C4-2B (cell line): ENCODE data around the gene PANK3.

Source experiments
- ZFX ChIP-seq: fragments of 450-650 bp; IDR thresholded peaks from 2 replicates; pipeline ENCODE4 v1.6.1; 2017
- TF ChIP-seq, protein P1 (sequence below): fragments of 450-650 bp; conservative IDR thresholded peaks from 2 replicates; pipeline ENCODE4 v1.5.1; 2017; ENCODE audit warnings: mild to moderate bottlenecking

DNA sequence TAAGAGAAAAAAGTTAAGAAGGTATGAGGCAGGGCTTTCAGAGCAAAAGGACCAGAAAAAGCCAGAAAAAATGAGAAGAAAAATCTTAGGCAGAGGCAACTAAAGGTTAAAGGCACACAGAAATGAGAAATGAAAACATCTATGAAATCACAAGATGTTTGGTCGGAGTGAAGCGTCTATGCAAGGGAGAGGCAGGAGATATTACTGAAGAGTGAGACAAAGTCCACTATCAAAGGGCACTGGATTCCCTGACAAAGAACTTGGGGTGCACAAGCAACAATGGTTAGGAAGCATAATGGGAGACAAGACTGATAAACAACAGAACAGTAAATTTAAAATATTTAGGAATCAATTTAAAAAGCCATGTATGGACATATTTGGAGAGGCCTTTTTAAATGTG, 16.9 kb downstream of the PANK3 start:
- TF ChIP-seq, protein P1, sequence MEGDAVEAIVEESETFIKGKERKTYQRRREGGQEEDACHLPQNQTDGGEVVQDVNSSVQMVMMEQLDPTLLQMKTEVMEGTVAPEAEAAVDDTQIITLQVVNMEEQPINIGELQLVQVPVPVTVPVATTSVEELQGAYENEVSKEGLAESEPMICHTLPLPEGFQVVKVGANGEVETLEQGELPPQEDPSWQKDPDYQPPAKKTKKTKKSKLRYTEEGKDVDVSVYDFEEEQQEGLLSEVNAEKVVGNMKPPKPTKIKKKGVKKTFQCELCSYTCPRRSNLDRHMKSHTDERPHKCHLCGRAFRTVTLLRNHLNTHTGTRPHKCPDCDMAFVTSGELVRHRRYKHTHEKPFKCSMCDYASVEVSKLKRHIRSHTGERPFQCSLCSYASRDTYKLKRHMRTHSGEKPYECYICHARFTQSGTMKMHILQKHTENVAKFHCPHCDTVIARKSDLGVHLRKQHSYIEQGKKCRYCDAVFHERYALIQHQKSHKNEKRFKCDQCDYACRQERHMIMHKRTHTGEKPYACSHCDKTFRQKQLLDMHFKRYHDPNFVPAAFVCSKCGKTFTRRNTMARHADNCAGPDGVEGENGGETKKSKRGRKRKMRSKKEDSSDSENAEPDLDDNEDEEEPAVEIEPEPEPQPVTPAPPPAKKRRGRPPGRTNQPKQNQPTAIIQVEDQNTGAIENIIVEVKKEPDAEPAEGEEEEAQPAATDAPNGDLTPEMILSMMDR = no peak
- TF ChIP-seq ZFX = no peak
